ENCODE data around the gene SPON1. TPM values are rescaled to one million over a fixed set of nuclear protein-coding genes. Genes with fewer than 3 reads are reported as not detected.
"Not testable (repeated sequence)": the region's sequence is repeated elsewhere in the genome, so short reads cannot be mapped to it uniquely, and the experiment has no call there.

SPON1 gene
- total RNA-seq, 1 experiment from 2014 or later: not detected

- ATAC-seq (no peak), DNase-seq (no peak)
- no peaks in the 10 kb centered on the region for H3K27me3 ChIP-seq (ENCODE audit: low read length)
- no peak overlapping the region for H2AFZ ChIP-seq (ENCODE audit: low read length)
- no TSS peak for BruUV-seq (replicated peaks)
- H3K9me3 ChIP-seq (ENCODE audit: low read length): no peaks in the 10 kb centered on the region
- H3F3A ChIP-seq (ENCODE audit: low read length, unreplicated experiment): no peaks in the 10 kb centered on the region
- H3K9me2 ChIP-seq (replicated peaks; ENCODE audit: low read length): no peaks in the 10 kb centered on the region
- H3K9ac ChIP-seq (ENCODE audit: low read length): no peak overlapping the region
- H4K20me1 ChIP-seq (ENCODE audit: low read length): no peaks in the 10 kb centered on the region
- no peak for TF ChIP-seq EZH2phosphoT487 (IDR thresholded peaks at IDR 0.05; ENCODE audit: borderline replicate concordance, low read length)
- TF ChIP-seq EZH2 (IDR thresholded peaks at IDR 0.05; ENCODE audit: low read length, unreplicated experiment): no peak
- TF ChIP-seq CTCF (conservative IDR thresholded peaks at IDR 0.05; ENCODE audit: low read depth, low read length): no peak
- H3K36me3 ChIP-seq (ENCODE audit: low read depth, low read length): no peaks in the 10 kb centered on the region
- H3K27ac ChIP-seq (ENCODE audit: low read length): no peak overlapping the region
- intact Hi-C loops (cut with micrococcal nuclease): no loop called here
- no peaks in the 10 kb centered on the region for H3K4me1 ChIP-seq (ENCODE audit: insufficient read depth, low read length)
- H3K4me2 ChIP-seq (ENCODE audit: low read length): no peak overlapping the region
- ChIA-PET CTCF (no interaction called here), POLR2A (ENCODE audit: unreplicated experiment) (no interaction called here)
- H3K79me2 ChIP-seq (ENCODE audit: low read length): no peaks in the 10 kb centered on the region
- H3K4me3 ChIP-seq (ENCODE audit: low read length): no peak overlapping the region
These were observed 195.9 kb downstream of the SPON1 start for GRCh38 chr11:14158393-14158792.

GRCh38 chr11:14163576-14163975 lies 201.1 kb downstream of the SPON1 start:
- Histone ChIP-seq H3K4me1 (ENCODE audit: insufficient read depth, low read length) (no peaks in the 10 kb centered on the region), H3F3A (ENCODE audit: low read length, unreplicated experiment) (no peaks in the 10 kb centered on the region), H3K79me2 (ENCODE audit: low read length) (no peaks in the 10 kb centered on the region), H3K27me3 (ENCODE audit: low read length) (no peaks in the 10 kb centered on the region), H3K4me3 (ENCODE audit: low read length) (no peak overlapping the region), H3K4me2 (ENCODE audit: low read length) (no peak overlapping the region), H2AFZ (ENCODE audit: low read length) (no peak overlapping the region), H3K9ac (ENCODE audit: low read length) (no peak overlapping the region), H3K9me3 (ENCODE audit: low read length) (no peaks in the 10 kb centered on the region), H4K20me1 (ENCODE audit: low read length) (no peaks in the 10 kb centered on the region), H3K9me2 (replicated peaks; ENCODE audit: low read length) (no peaks in the 10 kb centered on the region), H3K27ac (ENCODE audit: low read length) (no peak overlapping the region), H3K36me3 (ENCODE audit: low read depth, low read length) (no peaks in the 10 kb centered on the region)
- CTCF ChIA-PET: no interaction called here
- TF ChIP-seq CTCF (conservative IDR thresholded peaks at IDR 0.05; ENCODE audit: low read depth, low read length) (no peak), EZH2phosphoT487 (IDR thresholded peaks at IDR 0.05; ENCODE audit: borderline replicate concordance, low read length) (no peak), EZH2 (IDR thresholded peaks at IDR 0.05; ENCODE audit: low read length, unreplicated experiment) (no peak)
- POLR2A ChIA-PET (ENCODE audit: unreplicated experiment): no interaction called here
- DNase-seq (no peak), ATAC-seq (no peak)
- BruUV-seq (replicated peaks): no TSS peak
- intact Hi-C loops (cut with micrococcal nuclease): no loop called here

GRCh38 chr11:14173679-14174078 lies 211.2 kb downstream of the SPON1 start:
- BruUV-seq (replicated peaks); H3K79me2 ChIP-seq (ENCODE audit: low read length); H2AFZ ChIP-seq (ENCODE audit: low read length); H4K20me1 ChIP-seq (ENCODE audit: low read length); H3K4me2 ChIP-seq (ENCODE audit: low read length); ATAC-seq; DNase-seq; H3F3A ChIP-seq (ENCODE audit: low read length, unreplicated experiment); H3K27me3 ChIP-seq (ENCODE audit: low read length); H3K4me1 ChIP-seq (ENCODE audit: insufficient read depth, low read length); H3K36me3 ChIP-seq (ENCODE audit: low read depth, low read length); H3K9me3 ChIP-seq (ENCODE audit: low read length); POLR2A ChIA-PET (ENCODE audit: unreplicated experiment); H3K4me3 ChIP-seq (ENCODE audit: low read length); CTCF ChIA-PET; intact Hi-C loops (cut with micrococcal nuclease); H3K9me2 ChIP-seq (replicated peaks; ENCODE audit: low read length); H3K27ac ChIP-seq (ENCODE audit: low read length); H3K9ac ChIP-seq (ENCODE audit: low read length): not testable (repeated sequence)
